Thyroid gland (tissue), 4 donors: Measurements from ENCODE around the gene DENND5B. TPM values are rescaled to one million over a fixed set of nuclear protein-coding genes. Genes with fewer than 3 reads are reported as not detected.
"Not testable (repeated sequence)": the region's sequence is repeated elsewhere in the genome, so short reads cannot be mapped to it uniquely, and the experiment has no call there.

Source experiments
- DNase-seq, 2 donors: peaks; one replicate each; pipeline ENCODE4 v3.0.0-alpha.2; 2019
- H3K27ac ChIP-seq, 3 donors: fragments of 200-600 bp; sonication (generic); 1 replicate in 2 of 3; 2 replicates in 1 of 3; pipeline ENCODE4 v1.5.1; 2016 to 2019; ENCODE audit warnings: mild to moderate bottlenecking in 1 of 3, moderate library complexity in 1 of 3
- H3K27me3 ChIP-seq: fragments of 200-600 bp; sonication (generic); one replicate; pipeline ENCODE4 v1.5.1; 2019
- H3K36me3 ChIP-seq, 2 donors: fragments of 200-600 bp; sonication (generic); one replicate each; pipeline ENCODE4 v1.5.1; 2016 to 2019
- H3K4me1 ChIP-seq, 2 donors: fragments of 200-600 bp; sonication (generic); one replicate each; pipeline ENCODE4 v1.5.1; 2017 to 2019
- H3K4me3 ChIP-seq, 3 donors: fragments of 200-600 bp; sonication (generic); replicated peaks in 1 of 3; 1 replicate in 2 of 3; 2 replicates in 1 of 3; pipeline ENCODE4 v1.5.1; 2016; ENCODE audit warnings: mild to moderate bottlenecking in 1 of 3
- H3K9me3 ChIP-seq: fragments of 200-600 bp; sonication (generic); one replicate; pipeline ENCODE4 v1.5.1; 2017
- CTCF ChIP-seq, 6 experiments: fragments of 200-600 bp in 3 of 6; fragments of 450-650 bp in 3 of 6; sonication (generic) in 3 of 6; IDR thresholded peaks; one replicate each; pipeline ENCODE4 v1.5.1; 2016 to 2019; ENCODE audit warnings: antibody characterized with exemption in 6 of 6, mild to moderate bottlenecking in 2 of 6, inconsistent platforms in 1 of 6, moderate library complexity in 1 of 6
- POLR2A ChIP-seq, 2 donors: fragments of 450-650 bp; IDR thresholded peaks; one replicate each; pipeline ENCODE4 v1.6.1; 2017; ENCODE audit warnings: antibody characterized with exemption in 2 of 2, mild to moderate bottlenecking in 2 of 2, moderate library complexity in 1 of 2
- WGBS, 2 donors: methylation state at CpG; one replicate each; pipeline ENCODE4 v1.1.5; 2017; 5-methylcytosine and 5-hydroxymethylcytosine counted together
- intact Hi-C: fragments of 100-400 bp; cut with DNase I; formaldehyde crosslinking; loops from one replicate; pipeline ENCODE4 v1.15.1; 2023
- total RNA-seq, 4 donors: library from RNA; depleted of rRNA; stranded (reverse); fragments of >200 nt; gene quantifications; one replicate each; pipeline ENCODE4 v1.2.3, GENCODE V29; 2016

Gene DENND5B
- total RNA-seq, 4 donors from 2014 or later, result 13.3 to 17.7 (median 16.2) TPM

GRCh38 chr12:31476437-31476836 is 114.5 kb downstream of the DENND5B start:
- Histone ChIP-seq H3K4me3 (no peak overlapping the region), H3K27ac (no peak overlapping the region), H3K9me3 (no peaks in the 10 kb centered on the region), H3K4me1 (no peaks in the 10 kb centered on the region), H3K27me3 (no peaks in the 10 kb centered on the region), H3K36me3 (peaks cover 0 to 6% of the 10 kb centered on the region in 2 donors)
- 86 to 95% methylated on average over 4 of the region's 4 CpGs for WGBS, 2 donors
- TF ChIP-seq POLR2A (IDR thresholded peaks at IDR 0.05), result no peak
- no peak for TF ChIP-seq CTCF (IDR thresholded peaks at IDR 0.05)
- no peak for DNase-seq
- intact Hi-C loops, result no loop called here

- H3K4me1 ChIP-seq, H3K36me3 ChIP-seq, H3K27ac ChIP-seq, intact Hi-C loops, H3K4me3 ChIP-seq, DNase-seq, H3K9me3 ChIP-seq, H3K27me3 ChIP-seq: not testable (repeated sequence)
- 92 to 93% methylated on average over 7 of the region's 7 CpGs for WGBS, 2 donors
Measured at GRCh38 chr12:31475610-31476009, 115.3 kb downstream of the DENND5B start.

- intact Hi-C loops, result no loop called here
- Histone ChIP-seq H3K9me3 (no peaks in the 10 kb centered on the region), H3K27me3 (no peaks in the 10 kb centered on the region), H3K27ac (no peak overlapping the region), H3K4me3 (no peak overlapping the region), H3K36me3 (peaks cover 0 to 6% of the 10 kb centered on the region in 2 donors), H3K4me1 (no peaks in the 10 kb centered on the region)
- DNase-seq, result no peak
- 97 to 99% methylated on average over 2 of the region's 2 CpGs for WGBS, 2 donors
- TF ChIP-seq POLR2A (IDR thresholded peaks at IDR 0.05) (no peak), CTCF (IDR thresholded peaks at IDR 0.05) (no peak)
Measured at GRCh38 chr12:31474751-31475150, 116.2 kb downstream of the DENND5B start.

- Histone ChIP-seq H3K9me3 (no peaks in the 10 kb centered on the region), H3K27me3 (no peaks in the 10 kb centered on the region), H3K36me3 (no peaks in the 10 kb centered on the region), H3K4me1 (no peaks in the 10 kb centered on the region), H3K27ac (no peak overlapping the region), H3K4me3 (no peak overlapping the region)
- DNase-seq, result no peak
- 81 to 88% methylated on average over 7 of the region's 7 CpGs for WGBS, 2 donors
- TF ChIP-seq POLR2A (IDR thresholded peaks at IDR 0.05) (no peak), CTCF (IDR thresholded peaks at IDR 0.05) (no peak)
- intact Hi-C loops, result no loop called here
Measured at GRCh38 chr12:31471823-31472222, 119.1 kb downstream of the DENND5B start.

GRCh38 chr12:31471051-31471450 is 119.9 kb downstream of the DENND5B start:
- H3K9me3 ChIP-seq, result no peaks in the 10 kb centered on the region
- no peak overlapping the region for H3K27ac ChIP-seq
- WGBS, 2 donors, result 75 to 78% methylated on average over 6 of the region's 6 CpGs
- no peak for TF ChIP-seq POLR2A (IDR thresholded peaks at IDR 0.05)
- no peak for TF ChIP-seq CTCF (IDR thresholded peaks at IDR 0.05)
- no peak overlapping the region for H3K4me3 ChIP-seq
- H3K4me1 ChIP-seq, result no peaks in the 10 kb centered on the region
- no peak for DNase-seq
- H3K36me3 ChIP-seq, result no peaks in the 10 kb centered on the region
- intact Hi-C loops, result no loop called here
- H3K27me3 ChIP-seq, result no peaks in the 10 kb centered on the region

GRCh38 chr12:31470459-31470858 is 120.5 kb downstream of the DENND5B start:
- Histone ChIP-seq H3K36me3 (no peaks in the 10 kb centered on the region), H3K4me3 (no peak overlapping the region), H3K27ac (no peak overlapping the region), H3K9me3 (no peaks in the 10 kb centered on the region), H3K27me3 (no peaks in the 10 kb centered on the region), H3K4me1 (no peaks in the 10 kb centered on the region)
- TF ChIP-seq POLR2A (IDR thresholded peaks at IDR 0.05), result no peak
- TF ChIP-seq CTCF (IDR thresholded peaks at IDR 0.05), result no peak
- intact Hi-C loops, result no loop called here
- DNase-seq, result no peak
